HepG2 (cell line): ENCODE data around the gene NAT9. TPM values are rescaled to one million over a fixed set of nuclear protein-coding genes. Genes with fewer than 3 reads are reported as not detected.

Source experiments
- CEBPG ChIP-seq: IDR thresholded peaks from 2 replicates; pipeline ENCODE4 v1.6.1; 2016
- CREM ChIP-seq, 2 experiments: sonication (generic) in 1 of 2; formaldehyde crosslinking in 1 of 2; IDR thresholded peaks; 2 replicates each; pipeline versions ENCODE4 v1.4.0 to v1.6.1; 2016 to 2020; ENCODE audit warnings: antibody characterized with exemption in 1 of 2, mild to moderate bottlenecking in 1 of 2, missing genetic modification reagents in 1 of 2
- MXD3 ChIP-seq: IDR thresholded peaks from 2 replicates; pipeline ENCODE4 v1.6.1; 2016; ENCODE audit warnings: mild to moderate bottlenecking, missing biosample characterization, missing genetic modification reagents
- TFE3 ChIP-seq: IDR thresholded peaks from 2 replicates; pipeline ENCODE4 v1.6.1; 2016
- THYN1 ChIP-seq: sonication (generic); formaldehyde crosslinking; IDR thresholded peaks from 2 replicates; pipeline ENCODE4 v1.8.1; 2023; ENCODE audit warnings: low read depth, mild to moderate bottlenecking, moderate library complexity, missing genetic modification reagents, borderline replicate concordance
- ZBTB40 ChIP-seq, 2 experiments: fragments of 450-650 bp in 1 of 2; sonication (generic) in 1 of 2; formaldehyde crosslinking in 1 of 2; IDR thresholded peaks; 2 replicates each; pipeline versions ENCODE4 v1.6.1 to v1.8.0; 2016 to 2022; ENCODE audit warnings: antibody characterized with exemption in 1 of 2, mild to moderate bottlenecking in 1 of 2, missing genetic modification reagents in 1 of 2
- ZHX1 ChIP-seq: sonication (generic); formaldehyde crosslinking; IDR thresholded peaks from 2 replicates; pipeline ENCODE4 v1.8.1; 2022; ENCODE audit warnings: low read depth, mild to moderate bottlenecking, missing genetic modification reagents
- ZNF10 ChIP-seq: sonication (generic); formaldehyde crosslinking; IDR thresholded peaks from 2 replicates; pipeline ENCODE4 v1.4.0; 2020; ENCODE audit warnings: mild to moderate bottlenecking, low read depth, missing genetic modification reagents, borderline replicate concordance
- ZNF225 ChIP-seq: sonication (generic); formaldehyde crosslinking; IDR thresholded peaks from 2 replicates; pipeline ENCODE4 v1.4.0; 2020; ENCODE audit warnings: mild to moderate bottlenecking, missing genetic modification reagents
- ZNF501 ChIP-seq: sonication (generic); formaldehyde crosslinking; IDR thresholded peaks from 2 replicates; pipeline ENCODE4 v1.5.1; 2020; ENCODE audit warnings: mild to moderate bottlenecking, moderate library complexity, missing genetic modification reagents
- ZNF530 ChIP-seq: sonication (generic); formaldehyde crosslinking; IDR thresholded peaks from 2 replicates; pipeline ENCODE4 v1.5.0; 2020; ENCODE audit warnings: low read depth, mild to moderate bottlenecking, missing genetic modification reagents
- ZNF557 ChIP-seq: sonication (generic); formaldehyde crosslinking; IDR thresholded peaks from 2 replicates; pipeline ENCODE4 v1.4.0; 2020; ENCODE audit warnings: missing genetic modification reagents
- ZNF577 ChIP-seq: sonication (generic); formaldehyde crosslinking; IDR thresholded peaks from 2 replicates; pipeline ENCODE4 v1.4.0; 2020; ENCODE audit warnings: mild to moderate bottlenecking, low read depth, missing genetic modification reagents, borderline replicate concordance
- ZNF605 ChIP-seq: sonication (generic); formaldehyde crosslinking; IDR thresholded peaks from 2 replicates; pipeline ENCODE4 v1.8.0; 2022; ENCODE audit warnings: mild to moderate bottlenecking, missing genetic modification reagents
- polyA plus RNA-seq, 8 experiments: library from polyadenylated mRNA; depleted of rRNA in 3 of 8; stranded (reverse) in 7 of 8; unstranded in 1 of 8; fragments of >200 nt; fragmentation: Illumina TruSeq in 4 of 8; extraction: Trizol in 4 of 8; gene quantifications; 2 replicates each; pipeline versions ENCODE4 v1.2.1 to v1.2.3, GENCODE V29; 2011 to 2016; ENCODE audit warnings: low read depth in 4 of 8, missing spikeins in 1 of 8, mixed read lengths in 1 of 8; ENCODE audit not compliant: insufficient read depth in 1 of 8
- total RNA-seq, 5 experiments: library from RNA; depleted of rRNA; stranded (reverse); fragments of >200 nt; fragmentation: Illumina TruSeq; extraction: Trizol; gene quantifications; 2 replicates each; pipeline ENCODE4 v1.2.3, GENCODE V29; 2016; ENCODE audit warnings: low read depth in 1 of 5

NAT9 gene
- total and polyA plus RNA-seq, 2 of the 13 experiments (the other 11 are each of a cell fraction or from before 2014, with no cell fraction given) = 39.7 to 44.2 TPM

- TF ChIP-seq ZBTB40 (IDR thresholded peaks at IDR 0.05) (no peak), ZBTB40 (CRISPR knock-in tag; IDR thresholded peaks at IDR 0.05) (no peak), THYN1 (CRISPR knock-in tag) (no peak), ZHX1 (CRISPR knock-in tag) (no peak), ZNF225 (CRISPR knock-in tag) (no peak), ZNF557 (CRISPR knock-in tag) (no peak), ZNF577 (CRISPR knock-in tag) (no peak), CREM (IDR thresholded peaks at IDR 0.05) (no peak), CREM (CRISPR knock-in tag; IDR thresholded peaks at IDR 0.05) (no peak), ZNF605 (no peak; the same call in 1 of the 2 replicates), ZNF10 (no peak), ZNF501 (peak; percentile 46; the same call in 1 of the 2 replicates), MXD3 (CRISPR knock-in tag) (no peak), ZNF530 (no peak), TFE3 (CRISPR knock-in tag) (no peak), CEBPG (CRISPR knock-in tag) (0 out of 2 replicates have a peak, but pooled peaks have one; percentile 6)
Observed at GRCh38 chr17:74780443-74781238, 4.5 kb upstream of the NAT9 start (continued).
